GF-D8 (cell line): ENCODE measurements around the gene NGF.

Source experiments
- DNase-seq: peaks from one replicate; lab custom pipeline; 2025; lab: John Stamatoyannopoulos, UW

NGF gene

DNA sequence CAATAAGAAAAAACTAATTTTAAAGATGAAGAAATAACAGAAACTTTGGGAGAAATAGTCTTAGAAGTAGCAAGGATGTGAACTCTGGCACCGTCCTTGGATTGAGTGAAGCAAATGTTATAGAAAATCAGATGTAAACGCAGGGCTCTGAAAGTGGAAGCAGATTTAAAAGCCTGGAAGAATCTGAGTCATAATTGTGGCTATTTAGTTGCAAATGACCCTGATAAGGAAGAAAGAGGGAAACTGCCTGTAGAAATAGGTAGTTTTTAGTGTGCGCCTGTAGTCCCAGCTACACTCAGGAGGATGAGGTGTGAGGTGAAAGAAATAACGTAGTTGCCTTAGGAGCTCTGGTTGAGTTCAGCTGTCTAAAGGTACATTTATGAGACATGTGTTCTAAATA, 101.0 kb downstream of the NGF start:
- DNase-seq: no peak
